GM12801 (cell line): Measurements from ENCODE around the gene NAA80.

Source experiments
- TF ChIP-seq, protein P1 (sequence below): IDR thresholded peaks from one replicate; pipeline ENCODE4 v1.5.1; 2011; ENCODE audit warnings: control low read depth; ENCODE audit not compliant: insufficient read length; ENCODE audit errors: extremely low read depth

The NAA80 gene

DNA sequence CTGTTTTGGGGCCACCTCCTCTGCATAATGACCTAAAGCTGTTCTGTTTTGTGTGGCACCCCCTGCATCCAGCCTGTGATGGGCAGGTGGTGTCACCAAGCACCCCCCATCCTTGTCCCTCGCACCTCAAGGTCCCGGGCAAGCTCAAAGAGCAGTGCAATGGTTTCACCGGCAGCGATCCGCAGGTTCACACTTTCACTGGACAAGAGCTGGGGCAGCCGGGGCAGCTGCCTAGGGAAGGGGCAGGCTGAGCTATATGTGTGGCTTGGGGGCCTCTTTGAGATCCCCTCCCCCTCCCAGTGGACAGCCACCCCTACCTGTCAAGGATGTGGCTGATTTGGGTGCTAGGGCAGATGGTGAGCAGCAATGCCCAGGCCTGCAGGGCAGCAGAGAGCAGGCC lies 10.1 kb downstream of the NAA80 start:
- TF ChIP-seq, protein P1, sequence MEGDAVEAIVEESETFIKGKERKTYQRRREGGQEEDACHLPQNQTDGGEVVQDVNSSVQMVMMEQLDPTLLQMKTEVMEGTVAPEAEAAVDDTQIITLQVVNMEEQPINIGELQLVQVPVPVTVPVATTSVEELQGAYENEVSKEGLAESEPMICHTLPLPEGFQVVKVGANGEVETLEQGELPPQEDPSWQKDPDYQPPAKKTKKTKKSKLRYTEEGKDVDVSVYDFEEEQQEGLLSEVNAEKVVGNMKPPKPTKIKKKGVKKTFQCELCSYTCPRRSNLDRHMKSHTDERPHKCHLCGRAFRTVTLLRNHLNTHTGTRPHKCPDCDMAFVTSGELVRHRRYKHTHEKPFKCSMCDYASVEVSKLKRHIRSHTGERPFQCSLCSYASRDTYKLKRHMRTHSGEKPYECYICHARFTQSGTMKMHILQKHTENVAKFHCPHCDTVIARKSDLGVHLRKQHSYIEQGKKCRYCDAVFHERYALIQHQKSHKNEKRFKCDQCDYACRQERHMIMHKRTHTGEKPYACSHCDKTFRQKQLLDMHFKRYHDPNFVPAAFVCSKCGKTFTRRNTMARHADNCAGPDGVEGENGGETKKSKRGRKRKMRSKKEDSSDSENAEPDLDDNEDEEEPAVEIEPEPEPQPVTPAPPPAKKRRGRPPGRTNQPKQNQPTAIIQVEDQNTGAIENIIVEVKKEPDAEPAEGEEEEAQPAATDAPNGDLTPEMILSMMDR = no peak

DNA sequence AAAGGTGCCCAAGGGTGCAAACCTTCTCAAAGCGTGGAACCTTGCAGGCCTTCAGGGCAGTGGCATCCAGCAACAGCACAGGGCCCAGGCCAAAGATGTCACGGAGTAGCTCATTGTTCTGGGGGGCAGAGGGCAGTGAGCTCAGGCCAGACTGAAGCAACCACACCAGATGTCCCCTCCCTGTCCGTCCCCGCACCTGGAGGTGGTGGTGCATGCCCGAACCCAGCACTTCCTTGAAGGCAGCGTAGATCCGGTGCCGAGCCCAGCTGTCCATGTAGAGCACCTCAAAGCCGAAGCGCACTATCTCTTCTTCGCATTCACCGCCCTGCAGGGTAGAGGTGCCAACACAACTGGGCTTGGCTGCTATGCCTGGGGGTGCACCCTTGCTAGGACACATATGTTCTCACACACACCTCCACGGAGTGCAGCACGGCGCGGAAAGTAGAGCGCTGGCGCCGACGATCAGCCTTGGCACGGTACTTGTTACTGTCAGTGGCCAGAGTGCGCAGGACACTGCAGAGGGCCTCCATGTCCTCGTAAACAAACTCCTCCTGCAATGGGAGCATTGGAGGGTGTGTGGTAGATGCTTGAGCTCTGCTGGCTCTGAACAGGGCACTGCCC lies 10.7 kb downstream of the NAA80 start:
- TF ChIP-seq, protein P1 = no peak

GRCh38 chr3:50287262-50287661 lies 11.9 kb downstream of the NAA80 start:
- TF ChIP-seq, protein P1 = no peak

- TF ChIP-seq, protein P1 = no peak
Observed at GRCh38 chr3:50286322-50287227, 12.6 kb downstream of the NAA80 start.

- TF ChIP-seq, protein P1 = no peak
Observed at GRCh38 chr3:50279255-50280016, 19.8 kb downstream of the NAA80 start.

DNA sequence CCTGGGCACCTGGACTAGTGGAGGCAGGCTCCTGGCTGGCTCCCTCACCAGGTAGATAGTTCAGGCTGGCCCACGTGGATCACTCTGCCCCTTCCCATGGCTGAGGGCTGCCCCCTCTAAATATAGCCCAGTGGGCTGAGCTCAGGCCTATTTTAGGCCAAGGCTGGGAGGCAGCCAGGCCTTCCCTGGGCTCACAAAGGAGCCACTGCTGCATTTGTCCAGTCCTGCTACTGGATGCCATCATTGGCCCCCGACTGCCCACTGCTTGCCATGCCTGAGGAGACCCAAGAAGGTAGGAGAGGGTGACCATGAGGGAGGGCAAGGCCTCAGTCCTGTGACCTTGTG lies 20.4 kb downstream of the NAA80 start, which contains the start of gene LSMEM2:
Gene LSMEM2 (plus strand): TSS at position 208 of the 345 bp plus-strand sequence. CDS start 27 bp downstream, at position 235.
- TF ChIP-seq, protein P1 = no peak
